ENCODE results near the gene GALNT17.

- no peak for TF ChIP-seq POLR2A (IDR thresholded peaks at IDR 0.05; ENCODE audit: low read depth, low read length)
- TF ChIP-seq POLR2AphosphoS5 (IDR thresholded peaks at IDR 0.05; ENCODE audit: low read depth, low read length): no peak
- no peak for TF ChIP-seq TAF1 (IDR thresholded peaks at IDR 0.05; ENCODE audit: borderline replicate concordance, low read depth, low read length)
These were observed 374.9 kb downstream of the GALNT17 start for GRCh38 chr7:71506822-71507221.

Data from GM12892 (cell line).